HG03442 (cell line): ENCODE data around the gene TSGA10.
"Not testable (repeated sequence)": the region's sequence is repeated elsewhere in the genome, so short reads cannot be mapped to it uniquely, and the experiment has no call there.

ENCODE experiments used
- ATAC-seq: cut with Tn5 transposase; IDR thresholded peaks from one replicate; pipeline ENCODE4 v1.9.1; 2021; ENCODE audit warnings: mild to moderate bottlenecking, moderate library complexity; ENCODE audit not compliant: unreplicated experiment

TSGA10 gene, protein sequence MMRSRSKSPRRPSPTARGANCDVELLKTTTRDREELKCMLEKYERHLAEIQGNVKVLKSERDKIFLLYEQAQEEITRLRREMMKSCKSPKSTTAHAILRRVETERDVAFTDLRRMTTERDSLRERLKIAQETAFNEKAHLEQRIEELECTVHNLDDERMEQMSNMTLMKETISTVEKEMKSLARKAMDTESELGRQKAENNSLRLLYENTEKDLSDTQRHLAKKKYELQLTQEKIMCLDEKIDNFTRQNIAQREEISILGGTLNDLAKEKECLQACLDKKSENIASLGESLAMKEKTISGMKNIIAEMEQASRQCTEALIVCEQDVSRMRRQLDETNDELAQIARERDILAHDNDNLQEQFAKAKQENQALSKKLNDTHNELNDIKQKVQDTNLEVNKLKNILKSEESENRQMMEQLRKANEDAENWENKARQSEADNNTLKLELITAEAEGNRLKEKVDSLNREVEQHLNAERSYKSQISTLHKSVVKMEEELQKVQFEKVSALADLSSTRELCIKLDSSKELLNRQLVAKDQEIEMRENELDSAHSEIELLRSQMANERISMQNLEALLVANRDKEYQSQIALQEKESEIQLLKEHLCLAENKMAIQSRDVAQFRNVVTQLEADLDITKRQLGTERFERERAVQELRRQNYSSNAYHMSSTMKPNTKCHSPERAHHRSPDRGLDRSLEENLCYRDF

DNA sequence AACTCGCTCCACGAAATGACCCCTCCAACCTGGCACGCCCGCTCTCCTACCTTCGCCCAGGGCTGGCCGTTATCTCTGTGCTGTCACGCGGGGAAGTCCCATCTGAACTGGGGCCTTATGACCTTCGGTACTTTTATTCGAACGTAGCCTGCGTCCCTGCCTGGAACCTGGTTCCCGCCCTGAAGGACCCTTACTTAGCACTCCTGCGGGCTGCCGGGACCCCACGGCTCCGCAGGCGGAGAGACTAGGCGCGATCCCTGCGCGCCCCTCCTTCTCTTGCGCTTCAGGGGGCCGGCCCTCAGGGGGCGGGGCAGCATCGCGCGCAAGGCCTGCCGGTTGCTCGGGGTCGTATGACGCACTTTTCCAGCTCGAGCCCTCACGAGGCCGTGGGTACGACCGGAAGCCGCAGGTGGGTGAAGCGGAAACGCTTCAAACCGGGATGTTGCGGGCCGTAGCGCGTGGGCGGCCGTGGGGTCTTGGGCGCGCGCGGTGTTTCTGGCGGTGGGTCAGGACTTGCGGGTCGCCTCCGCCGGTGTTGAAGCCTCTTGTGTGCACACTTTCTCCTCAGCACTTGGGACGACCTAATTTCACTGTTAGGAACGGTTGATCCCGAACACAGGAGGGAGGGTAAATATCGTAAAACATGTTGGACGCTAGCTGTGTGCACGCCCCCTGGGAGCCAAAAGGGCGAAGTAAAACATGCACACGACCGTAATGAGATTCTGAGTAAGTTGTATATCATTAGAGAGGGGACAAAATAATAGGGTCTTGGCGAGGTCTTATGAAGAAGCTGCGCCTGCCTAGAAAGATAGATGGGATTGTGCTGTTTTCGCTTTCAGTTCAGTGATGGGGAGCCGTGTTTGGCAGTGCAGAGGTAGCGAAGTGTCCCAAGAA lies at the start of gene TSGA10, which contains the start of gene LIPT1:
TSGA10 (minus strand) TSS at position 300 of the 894 bp plus-strand sequence. CDS start 45,503 bp downstream, outside the sequence.
LIPT1 (plus strand) TSS at position 325 of the 894 bp plus-strand sequence. CDS start 6,991 bp downstream, outside the sequence.
- peak; percentile 95 for ATAC-seq

DNA sequence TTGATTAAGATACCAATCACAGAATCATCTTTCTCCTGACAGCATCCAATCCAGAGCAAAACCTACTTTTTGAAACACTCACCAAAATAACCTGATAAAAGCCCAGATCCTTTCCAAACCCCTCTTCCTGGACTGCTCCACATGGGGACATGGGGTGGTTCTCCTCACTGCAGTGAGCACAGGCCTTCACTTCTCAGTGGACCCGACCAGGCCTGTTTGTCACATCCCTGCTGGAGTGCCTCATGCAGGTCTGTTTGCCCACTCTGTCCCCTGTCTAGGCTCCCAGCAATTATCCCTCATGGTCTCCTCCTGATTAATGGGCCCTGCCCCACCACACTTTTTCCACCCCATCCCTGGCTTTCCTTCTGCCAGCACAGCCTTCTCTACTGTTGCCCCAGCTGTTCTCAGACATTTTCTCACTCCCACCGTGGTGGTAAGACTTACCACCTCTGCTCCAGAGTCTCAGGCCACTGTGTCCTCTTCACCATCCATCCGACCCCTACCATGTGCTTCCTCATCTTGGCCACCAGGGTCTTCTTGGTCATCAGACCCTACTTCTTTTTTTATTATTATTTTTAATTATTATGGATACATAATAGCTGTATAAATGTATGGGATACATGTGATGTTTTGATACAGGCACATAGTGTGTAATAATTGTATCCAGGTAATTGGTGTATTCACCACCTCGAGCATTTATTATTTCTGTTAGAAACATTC lies 47.4 kb upstream of the TSGA10 start:
- ATAC-seq: no peak

DNA sequence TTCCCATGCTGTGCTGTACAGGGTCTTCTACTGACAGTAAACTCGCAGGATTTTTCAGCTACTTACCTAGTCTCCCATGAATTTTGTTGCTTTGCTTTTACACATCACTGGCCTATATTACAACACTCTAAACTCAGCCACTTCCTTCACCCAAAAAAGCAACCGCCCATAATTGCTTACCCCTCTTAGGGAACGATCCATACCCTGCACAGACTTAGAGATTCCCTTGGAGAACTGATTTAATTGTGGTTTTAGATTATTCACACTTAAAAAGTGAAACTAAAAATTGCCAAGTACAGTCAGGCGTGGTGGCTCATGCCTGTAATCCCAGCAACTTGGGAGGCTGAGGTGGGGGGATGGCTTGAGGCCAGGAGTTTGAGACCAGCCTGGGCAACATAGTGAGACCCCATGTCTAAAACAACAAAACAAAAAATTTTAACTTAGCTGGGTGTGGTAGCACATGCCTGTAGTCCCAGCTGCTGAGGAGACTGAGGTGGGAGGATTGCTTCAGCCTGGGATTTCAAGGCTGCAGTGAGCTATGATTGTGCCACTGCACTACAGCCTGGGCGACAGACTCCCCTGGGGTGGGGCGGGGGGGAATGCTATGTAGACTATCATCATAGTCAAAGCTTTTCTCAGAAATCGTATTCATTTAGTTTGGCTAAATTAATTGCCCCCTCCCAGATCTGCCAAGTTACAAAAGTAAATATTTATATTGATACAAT lies 45.5 kb upstream of the TSGA10 start:
- no peak for ATAC-seq

DNA sequence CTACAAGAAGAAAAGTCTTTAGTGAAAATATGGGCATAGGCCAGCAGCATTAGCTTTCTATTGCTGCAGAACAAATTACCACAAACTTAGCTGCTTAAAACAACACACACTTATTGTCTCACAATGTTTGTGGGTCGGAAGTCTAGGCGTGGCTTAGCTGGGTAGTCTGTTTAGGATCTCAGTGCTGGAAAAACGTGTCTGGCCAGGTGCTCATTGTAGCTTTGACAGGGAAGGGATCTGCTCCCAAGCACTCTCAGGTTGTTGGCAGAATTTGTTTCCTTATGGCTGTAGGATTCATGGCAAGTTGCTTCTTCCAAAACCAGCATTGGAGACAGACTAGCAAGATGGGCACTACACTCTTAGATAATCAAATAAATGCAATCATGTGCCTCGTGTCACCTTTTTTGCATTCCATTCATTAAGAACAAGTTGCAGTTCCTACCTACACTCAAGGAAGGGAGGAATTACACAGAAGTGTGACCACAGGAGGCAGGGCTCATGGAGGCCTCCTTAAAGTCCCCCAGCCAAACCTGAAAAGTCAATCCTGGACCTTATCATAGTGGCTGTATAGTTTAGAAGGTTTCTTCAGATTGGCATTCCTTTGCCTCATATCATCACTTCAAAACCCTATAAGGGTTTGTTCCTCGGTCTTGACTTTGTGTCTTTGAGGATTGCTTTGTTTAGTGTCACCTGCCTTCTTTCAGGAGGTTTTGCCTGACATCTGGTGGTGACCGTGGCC lies 43.5 kb upstream of the TSGA10 start:
- no peak for ATAC-seq

DNA sequence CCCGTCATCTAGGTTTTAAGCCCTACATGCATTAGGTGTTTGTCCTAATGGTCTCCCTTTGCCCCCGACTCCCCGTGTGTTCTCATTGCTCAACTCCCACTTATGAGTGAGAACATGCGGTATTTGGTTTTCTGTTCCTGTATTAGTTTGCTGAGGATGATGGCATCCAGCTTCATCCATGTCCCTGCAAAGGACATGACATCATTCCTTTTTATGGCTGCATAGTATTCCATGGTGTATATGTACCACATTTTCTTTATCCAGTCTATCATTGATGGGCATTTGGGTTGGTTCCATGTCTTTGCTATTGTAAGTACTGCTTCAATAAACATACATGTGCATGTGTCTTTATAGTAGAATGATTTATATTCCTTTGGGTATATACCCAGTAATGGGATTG lies 37.6 kb upstream of the TSGA10 start:
- not testable (repeated sequence) for ATAC-seq

DNA sequence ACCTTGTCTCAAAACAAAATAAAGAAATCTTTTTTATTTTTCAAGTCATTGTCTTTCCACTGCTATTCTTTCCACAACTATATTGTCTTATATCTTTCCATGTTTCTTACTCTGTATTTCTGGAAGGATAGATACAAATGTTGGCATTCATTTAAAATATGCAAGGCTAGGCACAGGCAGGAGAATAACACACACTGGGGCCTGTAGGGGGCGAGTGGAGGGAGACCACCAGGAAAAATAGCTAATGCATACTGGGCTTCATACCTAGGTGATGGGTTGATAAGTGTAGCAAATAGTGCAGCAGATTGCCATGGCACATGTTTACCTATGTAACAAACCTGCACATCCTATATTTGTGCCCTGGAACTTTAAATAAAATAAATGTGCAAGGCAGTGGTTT lies 35.8 kb upstream of the TSGA10 start:
- ATAC-seq: no peak

DNA sequence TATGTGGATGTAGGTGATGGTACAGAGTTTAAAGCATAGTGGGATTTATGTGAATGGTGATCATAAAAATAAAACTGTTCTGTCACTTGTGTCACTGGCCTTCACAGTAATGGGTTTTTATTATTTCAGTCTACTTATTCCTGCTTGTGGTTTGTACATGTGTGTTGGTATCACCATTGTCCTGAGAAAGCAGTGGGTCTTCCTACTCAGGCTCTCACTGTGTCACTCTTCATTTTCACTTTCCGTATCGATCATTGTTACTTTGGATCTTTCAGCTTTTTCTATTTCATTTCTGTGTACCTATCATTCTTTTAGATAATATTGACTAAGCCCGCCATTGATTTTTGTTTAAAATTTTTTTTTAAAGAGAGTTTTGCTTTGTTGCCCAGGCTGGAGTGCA lies 33.6 kb upstream of the TSGA10 start:
- no peak for ATAC-seq

DNA sequence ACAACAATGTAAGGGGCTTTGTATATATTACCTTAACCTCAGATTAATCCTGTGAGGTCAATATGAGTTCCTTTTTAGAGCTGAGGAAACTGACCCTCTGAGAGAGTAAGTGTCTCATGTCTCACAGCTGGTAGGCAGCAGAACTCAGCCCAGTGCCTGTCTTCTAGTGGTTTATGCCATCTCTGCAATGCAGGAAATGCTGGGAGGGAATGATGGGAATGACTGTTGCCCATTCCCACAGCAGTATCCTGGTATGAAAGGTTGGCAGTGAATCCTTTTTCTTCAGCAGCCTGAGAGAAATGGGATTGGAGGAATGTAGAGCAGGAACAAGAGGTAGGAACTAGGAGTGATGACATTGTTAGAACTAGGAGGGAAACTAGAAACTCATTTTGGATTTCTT lies 32.3 kb upstream of the TSGA10 start:
- ATAC-seq: no peak

DNA sequence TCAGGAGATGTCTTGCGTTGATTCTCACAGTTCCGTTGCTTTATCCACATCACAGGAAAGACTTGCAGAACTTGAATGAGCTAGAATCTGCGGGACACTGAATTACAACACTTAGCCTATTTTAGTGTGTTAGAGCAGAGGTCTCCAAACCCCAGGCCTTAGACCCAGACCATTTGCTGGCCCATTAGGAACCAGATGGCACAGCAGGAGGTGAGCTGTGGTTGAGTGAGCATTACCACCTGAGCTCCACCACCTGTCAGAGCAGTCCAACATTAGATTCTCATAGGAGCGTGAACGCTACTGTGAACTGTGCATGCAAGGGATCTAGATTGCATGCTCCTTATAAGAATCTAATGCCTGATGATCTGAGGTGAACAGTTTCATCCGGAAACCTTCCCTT lies 30.1 kb upstream of the TSGA10 start:
- ATAC-seq: no peak

DNA sequence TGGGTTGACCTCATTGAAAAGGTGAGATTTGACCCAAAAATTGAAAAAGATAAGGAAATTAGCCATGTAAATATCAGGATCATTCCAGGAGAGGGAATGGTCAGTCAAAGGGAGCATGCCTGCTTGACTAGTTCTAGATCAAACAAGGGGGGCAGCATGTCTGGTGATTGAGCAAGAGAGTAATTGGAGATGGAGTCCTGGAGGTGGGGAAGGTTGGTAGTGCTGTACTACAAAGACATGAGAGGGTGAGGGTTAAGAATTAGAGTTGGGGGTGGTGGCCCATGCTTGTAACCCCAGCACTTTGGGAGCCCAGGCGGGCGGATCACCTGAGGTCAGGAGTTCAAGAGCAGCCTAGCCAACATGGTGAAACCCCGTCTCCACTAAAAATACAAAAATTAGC lies 28.3 kb upstream of the TSGA10 start:
- no peak for ATAC-seq

DNA sequence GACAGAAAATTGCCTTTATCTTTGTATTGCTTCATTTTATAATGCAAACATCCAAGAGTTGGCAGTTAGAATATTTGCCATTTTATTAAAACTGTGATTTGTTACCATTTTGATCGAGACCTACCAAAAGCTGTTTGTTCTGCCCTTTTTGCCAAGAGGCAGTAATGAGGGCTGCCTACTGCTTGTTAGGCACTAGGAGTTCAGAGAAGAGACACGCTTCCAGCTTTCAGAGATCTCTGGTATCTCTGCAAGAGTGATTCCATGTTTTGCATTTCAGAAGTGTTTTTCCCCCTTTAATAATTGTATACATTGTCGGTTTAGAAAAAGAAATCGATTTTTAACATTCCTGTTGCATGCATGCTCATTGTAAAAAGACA lies 26.9 kb upstream of the TSGA10 start:
- ATAC-seq: no peak

DNA sequence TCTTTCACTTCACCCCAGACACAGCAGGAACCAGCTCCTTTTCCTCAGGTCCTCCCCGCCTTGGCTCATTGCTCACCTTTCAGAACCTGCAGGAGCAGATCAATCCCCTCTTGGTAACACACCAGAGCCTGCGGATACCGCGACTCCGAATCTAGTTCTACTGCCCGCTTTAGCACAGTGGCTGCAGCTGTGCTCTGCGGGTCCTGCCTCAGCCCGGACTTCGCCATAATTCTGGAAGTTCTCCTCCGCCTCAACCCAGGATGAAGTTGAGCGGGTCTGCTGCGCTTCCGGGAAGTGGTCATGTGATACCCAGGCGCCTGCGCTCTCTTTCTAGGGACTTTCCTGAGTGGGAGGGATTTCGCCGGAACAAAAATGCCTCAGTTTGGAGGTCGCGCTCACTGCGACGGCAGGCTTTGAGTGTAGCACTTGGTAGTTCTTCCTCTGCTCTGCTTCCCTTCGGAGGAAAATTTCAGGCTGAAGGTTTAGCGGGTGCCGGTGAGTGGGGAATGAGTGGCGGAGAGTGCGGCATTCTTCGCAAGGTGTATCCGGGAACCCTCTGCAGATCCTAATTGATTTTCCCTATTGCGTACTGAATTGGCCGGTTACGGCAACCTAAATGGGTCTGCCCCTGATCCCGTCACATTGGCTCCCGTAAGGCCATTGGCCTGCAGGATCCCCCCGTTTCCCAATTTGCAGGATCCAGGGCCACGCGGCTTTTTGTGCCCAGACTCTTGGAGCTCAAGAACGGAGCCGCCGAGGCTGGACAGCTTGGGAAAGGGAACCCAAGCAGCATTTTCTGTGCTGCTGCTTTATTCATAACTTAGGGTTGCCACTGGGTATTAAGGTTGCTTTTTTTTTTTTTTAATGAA lies 26.2 kb upstream of the TSGA10 start, which contains the start of the genes MITD1 and MRPL30:
MITD1 (minus strand) TSS at position 304 of the 869 bp plus-strand sequence; CDS start at position 227, 77 bp downstream.
MRPL30 (plus strand) TSS at position 430 of the 869 bp plus-strand sequence. CDS start 5,020 bp downstream, outside the sequence.
- peak; percentile 91 for ATAC-seq

DNA sequence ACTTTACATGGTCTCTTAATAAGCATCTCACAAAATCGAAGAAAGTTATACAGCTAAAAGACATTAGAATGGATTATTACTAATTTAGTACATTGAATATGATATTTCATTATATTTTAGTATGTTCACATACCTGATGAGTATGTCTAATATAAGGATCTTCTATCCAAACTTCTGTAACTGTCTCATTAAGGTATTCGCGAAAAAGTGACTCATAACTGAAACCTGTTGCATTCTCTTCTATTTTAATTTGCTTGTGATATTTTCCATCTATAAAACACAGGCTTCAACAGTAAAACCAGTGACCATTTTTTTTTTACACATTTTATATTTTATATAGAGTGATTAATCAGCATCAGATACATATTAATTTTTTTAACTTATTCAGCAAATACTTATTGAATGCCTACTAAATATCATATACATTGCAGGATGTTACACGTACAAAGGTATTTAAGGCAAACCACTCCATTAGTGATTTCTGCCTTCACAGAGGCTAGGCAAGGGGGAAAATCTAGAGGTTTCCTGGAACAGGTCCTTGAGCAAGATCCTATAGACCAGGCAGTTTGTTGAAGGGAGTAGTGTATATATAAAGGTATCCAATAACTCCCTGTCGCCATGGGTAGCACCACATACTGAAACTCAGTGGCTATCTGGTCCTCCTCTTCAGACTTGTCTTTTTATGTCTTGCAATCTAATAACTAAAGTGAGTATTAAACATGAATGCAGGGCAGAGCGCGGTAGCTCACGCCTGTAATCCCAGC lies 16.8 kb upstream of the TSGA10 start:
- ATAC-seq: no peak

DNA sequence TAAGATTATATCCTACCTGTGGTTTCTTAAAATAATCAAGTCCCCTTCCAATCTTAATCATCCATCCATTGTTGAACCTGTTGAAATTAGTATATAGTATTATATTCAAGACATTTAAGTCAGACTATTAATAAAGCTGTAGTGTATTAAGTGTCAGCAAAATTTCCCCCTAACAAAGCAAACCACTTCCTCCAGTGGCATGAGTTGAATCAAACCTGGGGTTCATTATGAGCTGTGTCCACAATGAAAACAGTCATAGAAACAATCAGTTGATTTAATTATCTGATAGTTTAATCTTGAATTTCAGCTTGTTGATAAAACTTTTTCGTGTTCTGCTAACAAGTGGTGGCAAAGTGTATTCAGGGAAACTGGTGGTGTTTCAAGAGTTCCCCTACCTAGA lies 14.8 kb upstream of the TSGA10 start:
- ATAC-seq: no peak

DNA sequence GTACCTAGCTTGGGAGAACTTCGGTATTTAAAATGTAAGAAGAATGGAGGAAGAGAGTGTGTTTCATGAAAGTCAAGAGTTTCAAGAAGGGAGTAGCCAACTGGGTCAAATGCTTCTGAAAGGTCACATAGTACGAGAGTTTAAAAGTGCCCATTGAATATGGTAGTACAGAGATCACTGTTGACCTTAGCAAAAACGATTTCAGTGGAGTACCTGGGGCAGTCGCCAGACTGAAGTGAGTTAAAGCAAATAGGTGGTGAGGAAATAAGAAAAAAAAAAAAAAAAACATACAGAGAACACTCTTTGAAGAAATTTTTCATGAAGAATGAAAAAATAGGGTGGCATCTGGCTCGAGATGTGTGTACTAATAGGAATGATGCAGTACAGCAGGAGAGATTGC lies 11.5 kb upstream of the TSGA10 start:
- no peak for ATAC-seq

DNA sequence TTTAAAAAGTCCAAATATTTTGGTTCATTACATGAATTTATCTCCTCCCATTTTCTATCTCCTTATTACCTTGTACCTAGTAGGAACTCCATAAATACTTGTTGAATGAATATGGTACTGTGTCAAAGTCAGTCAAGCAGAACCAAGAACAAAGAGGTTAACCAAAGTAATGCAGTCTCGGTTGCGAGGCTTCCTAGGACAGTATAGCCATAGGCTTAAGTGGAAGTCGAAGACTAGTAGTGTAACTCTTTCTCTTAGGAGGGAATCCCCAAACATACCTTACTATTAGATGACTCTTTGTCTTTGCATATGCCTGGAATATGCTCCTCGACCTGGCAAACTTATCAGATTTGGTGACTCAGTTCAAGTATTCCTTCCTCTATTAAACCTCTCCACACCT lies 4.9 kb upstream of the TSGA10 start:
- no peak for ATAC-seq

DNA sequence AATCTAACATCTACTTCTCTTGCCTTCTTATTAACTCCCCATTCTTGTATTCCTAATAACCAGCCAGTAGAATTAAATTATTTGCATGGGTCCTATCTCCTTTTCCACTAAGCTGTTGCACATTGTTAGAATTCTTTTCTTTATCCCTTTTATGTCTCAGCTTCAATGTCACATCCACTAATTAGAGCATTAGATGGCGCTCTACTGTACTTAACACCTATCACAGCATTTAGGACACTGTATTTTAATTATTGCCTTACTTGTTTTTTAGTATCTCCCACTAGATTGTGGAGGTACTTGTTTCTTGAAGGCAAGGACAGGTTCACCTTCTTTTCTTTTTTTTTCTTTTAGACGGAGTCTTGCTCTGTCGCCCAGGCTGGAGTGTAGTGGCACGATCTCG lies 3.9 kb upstream of the TSGA10 start:
- no peak for ATAC-seq
